Type B pancreatic cell (in vitro differentiated cells): ENCODE data around the gene BBOX1. TPM values are rescaled to one million over a fixed set of nuclear protein-coding genes. Genes with fewer than 3 reads are reported as not detected.

Source experiments
- DNase-seq: peaks from one replicate; pipeline ENCODE4 v3.0.0; 2021; ENCODE audit warnings: mixed read lengths; ENCODE audit not compliant: unreplicated experiment; ENCODE audit errors: extremely low spot score
- H3K27ac Mint-ChIP-seq: 2 replicates; pipeline ENCODE4 v1.8.0; 2021; ENCODE audit warnings: mild to moderate bottlenecking, mixed read lengths
- H3K27me3 Mint-ChIP-seq: 2 replicates; pipeline ENCODE4 v1.8.0; 2021; ENCODE audit warnings: mixed read lengths
- H3K36me3 Mint-ChIP-seq: 2 replicates; pipeline ENCODE4 v1.8.0; 2021; ENCODE audit warnings: mixed read lengths
- H3K4me1 Mint-ChIP-seq: one replicate; pipeline ENCODE4 v1.8.0; 2021; ENCODE audit warnings: mixed read lengths; ENCODE audit not compliant: unreplicated experiment
- H3K4me3 Mint-ChIP-seq: 2 replicates; pipeline ENCODE4 v1.8.0; 2021; ENCODE audit warnings: mild to moderate bottlenecking, mixed read lengths
- H3K9me3 Mint-ChIP-seq: 2 replicates; pipeline ENCODE4 v1.8.0; 2021; ENCODE audit warnings: mixed read lengths
- CTCF ChIP-seq: fragments of 200-600 bp; sonication (generic); conservative IDR thresholded peaks from 2 replicates; pipeline ENCODE4 v1.5.0; 2021; ENCODE audit warnings: antibody characterized with exemption, mild to moderate bottlenecking
- long read RNA-seq: library from polyadenylated mRNA; unstranded; transcript quantifications from one replicate; pipeline ENCODE4 v2.0.0, GENCODE V29; 2020
- total RNA-seq: library from RNA; stranded (reverse); gene quantifications from 2 replicates; pipeline ENCODE4 v1.2.1, GENCODE V29; 2021; ENCODE audit warnings: low replicate concordance

Gene BBOX1
- 0.27 and 0.69 TPM in 2 replicates for total RNA-seq
- long read RNA-seq, partial matches to known transcripts, result 1 of 6 reads
- long read RNA-seq, other reads (novel, unspliced or antisense), result 5 of 6 reads

GRCh38 chr11:27040302-27041115, at the start of gene BBOX1:
Gene BBOX1, plus strand, starts transcription at chr11:27040815. Its CDS starts 14,616 bp downstream, at chr11:27055431.
- peak within 1 kb of the TSS; percentile 10 for H3K4me3 Mint-ChIP-seq
- no peaks in the 10 kb centered on the region for H3K4me1 Mint-ChIP-seq
- H3K36me3 Mint-ChIP-seq, result peaks cover 3% of the 10 kb centered on the region
- peaks cover 27% of the 10 kb centered on the region for H3K9me3 Mint-ChIP-seq
- no peak for TF ChIP-seq CTCF
- no peak for DNase-seq
- peak within 1 kb of the TSS; percentile 11 for H3K27ac Mint-ChIP-seq
- peaks cover 3% of the 10 kb centered on the region for H3K27me3 Mint-ChIP-seq

- Mint-ChIP-seq H3K4me3 (no peak overlapping the region), H3K27ac (no peak overlapping the region), H3K4me1 (peaks cover 14% of the 10 kb centered on the region), H3K27me3 (peaks cover 22% of the 10 kb centered on the region), H3K9me3 (no peaks in the 10 kb centered on the region), H3K36me3 (no peaks in the 10 kb centered on the region)
- no peak for TF ChIP-seq CTCF
- no peak for DNase-seq
Observed at GRCh38 chr11:26992031-26992541, 48.5 kb upstream of the BBOX1 start.

GRCh38 chr11:26993965-26994457, 46.6 kb upstream of the BBOX1 start, which contains the start of gene FIBIN:
Gene FIBIN, plus strand, starts transcription at chr11:26994112. Its CDS starts 415 bp downstream, at chr11:26994527.
- no peak for TF ChIP-seq CTCF
- DNase-seq, result no peak
- peaks cover 14% of the 10 kb centered on the region for H3K4me1 Mint-ChIP-seq
- no peaks in the 10 kb centered on the region for H3K9me3 Mint-ChIP-seq
- H3K27me3 Mint-ChIP-seq, result peaks cover 17% of the 10 kb centered on the region
- H3K4me3 Mint-ChIP-seq, result peak within 1 kb of the TSS; percentile 76
- no peak within 1 kb of the TSS for H3K27ac Mint-ChIP-seq
- no peaks in the 10 kb centered on the region for H3K36me3 Mint-ChIP-seq

- Mint-ChIP-seq H3K27ac (no peak overlapping the region), H3K27me3 (peaks cover 17% of the 10 kb centered on the region), H3K9me3 (no peaks in the 10 kb centered on the region), H3K4me1 (peaks cover 14% of the 10 kb centered on the region), H3K36me3 (no peaks in the 10 kb centered on the region), H3K4me3 (peak overlapping the region; percentile 15)
- no peak for DNase-seq
- TF ChIP-seq CTCF, result no peak
Observed at GRCh38 chr11:26994631-26995095, 46.0 kb upstream of the BBOX1 start.

GRCh38 chr11:26995701-26996460, 44.7 kb upstream of the BBOX1 start:
- TF ChIP-seq CTCF, result no peak
- no peaks in the 10 kb centered on the region for H3K9me3 Mint-ChIP-seq
- H3K27me3 Mint-ChIP-seq, result peaks cover 17% of the 10 kb centered on the region
- no peak overlapping the region for H3K27ac Mint-ChIP-seq
- H3K36me3 Mint-ChIP-seq, result no peaks in the 10 kb centered on the region
- DNase-seq, result no peak
- peaks cover 14% of the 10 kb centered on the region for H3K4me1 Mint-ChIP-seq
- H3K4me3 Mint-ChIP-seq, result no peak overlapping the region
